Activated effector memory CD4-positive, alpha-beta T cell treated with anti-CD3 and anti-CD28 coated beads, Interleukin-2, amount 50 U/mL, for 16 hours (primary cell): ENCODE results near the gene ZFP36L1.
A peak's percentile ranks its signal among the peaks of the same experiment; 100 is the strongest.

Experiments used
- DNase-seq: peaks from one replicate; pipeline ENCODE4 v3.0.0-alpha.2; 2020

ZFP36L1 gene

DNA sequence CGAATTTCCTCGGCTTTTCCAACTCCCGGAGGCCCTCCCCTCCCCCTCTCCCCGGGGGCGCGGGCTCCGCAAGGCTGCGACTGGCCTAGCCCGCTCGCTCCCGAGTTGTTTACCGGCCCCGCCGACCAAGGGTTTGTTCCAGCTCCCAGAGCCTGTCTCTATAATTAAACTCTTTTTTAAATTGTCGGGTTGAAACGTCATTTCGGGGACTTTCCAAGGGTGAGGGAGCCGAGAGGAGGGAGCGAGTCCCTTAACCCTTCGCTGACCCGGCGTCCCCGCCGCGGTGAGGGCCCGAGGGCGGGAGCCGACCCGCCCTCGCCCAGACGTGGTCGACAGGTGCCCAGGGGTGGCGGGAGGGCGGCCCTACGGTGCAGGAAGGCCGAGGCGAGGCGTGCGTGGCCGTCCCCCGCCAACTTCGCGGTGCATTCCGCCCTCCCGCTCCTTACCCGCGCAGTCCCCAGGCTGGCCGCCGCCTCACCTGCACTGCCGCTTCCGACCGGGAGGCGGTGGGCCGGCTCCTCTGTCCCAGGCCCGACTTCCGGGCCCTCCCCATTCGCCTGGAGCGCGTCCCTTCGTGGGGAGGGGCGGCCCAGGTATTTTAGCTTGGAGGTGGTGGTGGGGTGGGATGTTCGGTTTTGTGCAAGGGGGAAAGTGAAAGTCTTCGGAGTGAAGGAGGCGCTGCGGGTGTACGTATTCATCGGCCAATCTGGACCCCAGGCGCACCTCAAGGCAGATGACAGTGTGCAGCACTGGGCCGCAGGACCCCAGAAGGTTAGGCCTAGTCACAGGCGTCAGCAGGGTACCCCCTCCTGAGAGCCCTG is 2.9 kb upstream of the ZFP36L1 start:
- peak; percentile 93 for DNase-seq

DNA sequence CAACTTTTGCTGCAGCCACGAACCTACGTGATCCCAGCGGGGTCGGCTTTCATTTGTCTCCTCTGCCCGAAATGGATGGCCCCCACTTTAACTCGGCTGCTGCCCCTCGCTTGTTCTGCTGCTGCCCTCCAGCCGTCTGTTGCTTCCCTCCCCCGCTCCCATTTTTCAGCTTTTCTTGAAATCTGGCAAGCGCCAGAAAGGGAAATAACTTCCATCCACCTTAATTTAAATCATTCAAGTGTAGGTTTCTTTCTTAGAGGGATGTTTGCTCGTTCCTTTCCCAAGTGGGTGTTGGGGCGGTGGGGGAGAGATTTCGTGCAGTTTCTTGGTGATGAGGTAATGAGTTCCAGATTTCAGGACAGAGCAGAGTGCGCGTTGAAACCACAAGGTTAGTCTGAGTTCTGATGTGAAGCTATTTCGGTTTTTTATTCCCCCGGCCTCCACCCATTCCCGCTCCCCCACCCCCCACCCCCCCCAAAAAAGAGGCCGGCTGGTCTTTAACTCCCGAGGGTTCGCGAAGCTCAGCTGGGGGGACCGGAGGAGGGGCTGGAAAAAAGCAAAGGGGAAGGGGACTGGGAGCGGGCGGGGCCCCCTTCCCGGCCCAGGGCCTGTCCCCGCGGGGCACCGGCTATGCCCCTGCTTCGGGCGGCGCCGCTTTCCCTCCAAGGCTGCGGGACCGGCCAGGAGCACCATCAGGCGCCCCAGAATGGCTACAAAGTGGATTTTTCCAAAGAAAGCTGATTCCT is 2.2 kb upstream of the ZFP36L1 start:
- peak; percentile 84 for DNase-seq

DNA sequence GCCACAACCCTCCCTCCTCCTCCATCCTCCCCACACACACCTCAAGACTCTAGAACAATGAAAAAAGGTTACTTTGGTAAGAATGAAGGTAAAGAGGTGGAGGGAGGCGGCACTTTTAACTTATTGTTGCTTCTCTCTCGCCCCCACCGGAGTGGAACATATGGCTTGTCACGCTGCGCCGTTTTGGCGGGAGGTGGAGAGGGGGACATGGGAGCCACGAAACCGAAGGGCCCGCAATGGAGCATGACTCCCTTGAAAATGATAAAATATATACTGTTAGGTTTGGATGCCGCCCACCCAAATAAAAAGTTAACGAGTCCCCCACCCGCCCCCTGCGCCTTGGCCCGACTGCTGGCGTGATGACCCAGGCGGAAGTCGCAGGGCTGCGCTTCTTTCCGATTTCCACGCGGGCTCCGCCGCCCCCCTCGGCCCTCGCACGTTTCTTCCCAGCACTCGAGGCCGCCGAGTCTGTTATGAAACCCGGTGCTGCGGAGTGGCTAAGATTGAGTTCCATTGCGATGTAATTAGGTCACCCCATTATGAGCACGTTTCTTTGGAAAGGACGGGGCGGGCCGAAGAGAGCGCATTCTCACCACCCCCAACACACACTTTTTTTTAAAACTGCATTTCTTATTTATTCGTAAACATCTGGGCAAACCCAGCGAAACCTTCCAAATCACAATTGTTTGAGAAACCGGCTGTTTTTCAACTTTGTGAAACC is 1.4 kb upstream of the ZFP36L1 start:
- DNase-seq = peak; percentile 94

DNA sequence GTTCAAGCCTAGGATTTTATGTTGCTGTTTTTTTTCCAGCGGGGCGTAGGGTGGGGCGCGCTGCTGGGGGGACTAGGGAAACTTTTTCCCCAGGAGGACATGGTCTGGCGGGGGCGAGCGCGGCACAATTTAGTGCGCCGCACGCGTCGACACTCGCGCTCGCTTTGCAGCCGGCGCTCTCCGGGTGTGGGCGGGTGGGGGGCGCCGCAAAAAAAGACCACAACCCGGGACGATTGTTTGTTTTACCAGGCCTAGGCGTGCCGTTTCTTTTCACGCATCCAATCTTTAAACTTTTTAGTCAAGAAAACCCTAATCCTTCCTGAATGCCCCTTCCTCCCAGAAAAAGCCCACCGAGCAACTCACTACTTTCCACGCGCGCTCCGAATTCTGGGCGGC is 865 bp upstream of the ZFP36L1 start:
- DNase-seq = peak; percentile 84

DNA sequence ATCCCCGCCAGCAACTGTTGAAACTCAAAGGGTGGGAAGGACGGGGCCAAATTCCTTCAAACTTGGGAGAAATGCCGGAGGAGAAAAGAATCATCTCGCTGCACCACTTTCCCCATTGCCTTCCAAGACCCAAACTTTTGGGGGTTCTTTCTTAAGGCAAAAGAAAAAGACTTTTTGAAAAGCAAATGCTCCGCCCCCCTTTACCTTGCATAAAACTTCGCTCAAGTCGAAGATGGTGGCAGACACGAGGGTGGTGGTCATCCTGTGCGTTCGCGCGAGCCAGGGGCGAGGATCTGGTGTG is 239 bp downstream of the ZFP36L1 start:
- DNase-seq = no peak

DNA sequence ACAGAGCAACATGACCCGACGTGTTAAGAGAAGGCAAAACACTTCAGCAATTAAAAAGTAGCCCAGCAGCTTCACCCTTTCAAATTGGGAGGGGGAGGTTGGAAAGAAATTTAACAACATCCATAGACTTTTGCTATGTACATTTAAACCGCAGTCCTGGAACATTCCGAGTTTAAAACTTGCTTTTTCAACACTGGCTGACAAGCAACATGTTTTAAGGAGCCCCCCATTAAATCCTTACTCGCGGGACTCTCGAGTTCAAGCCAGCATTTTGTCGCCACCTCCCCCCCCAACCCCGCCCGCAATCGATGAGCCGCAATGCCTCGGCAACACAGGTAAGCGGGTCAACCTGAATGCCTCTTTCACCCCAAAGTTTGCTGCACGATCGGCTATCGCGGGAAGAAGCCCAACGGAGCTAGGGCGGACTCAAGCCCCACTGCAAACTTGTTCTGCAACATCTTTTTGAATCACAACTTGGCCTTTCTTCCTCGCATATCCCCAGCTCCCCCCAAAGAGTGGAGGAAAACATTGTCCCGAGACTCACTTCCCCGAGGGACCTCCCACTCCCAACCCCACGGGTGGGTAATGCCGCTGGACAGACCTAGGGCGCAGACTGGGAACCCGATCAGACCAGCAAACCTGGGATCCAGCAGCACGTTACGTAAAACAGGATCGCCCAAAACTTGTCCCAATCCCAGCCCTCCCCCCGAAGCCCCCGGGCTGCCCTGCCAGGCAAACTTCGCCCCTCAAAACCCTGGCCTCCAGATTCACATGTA is 777 bp downstream of the ZFP36L1 start:
- peak; percentile 78 for DNase-seq

DNA sequence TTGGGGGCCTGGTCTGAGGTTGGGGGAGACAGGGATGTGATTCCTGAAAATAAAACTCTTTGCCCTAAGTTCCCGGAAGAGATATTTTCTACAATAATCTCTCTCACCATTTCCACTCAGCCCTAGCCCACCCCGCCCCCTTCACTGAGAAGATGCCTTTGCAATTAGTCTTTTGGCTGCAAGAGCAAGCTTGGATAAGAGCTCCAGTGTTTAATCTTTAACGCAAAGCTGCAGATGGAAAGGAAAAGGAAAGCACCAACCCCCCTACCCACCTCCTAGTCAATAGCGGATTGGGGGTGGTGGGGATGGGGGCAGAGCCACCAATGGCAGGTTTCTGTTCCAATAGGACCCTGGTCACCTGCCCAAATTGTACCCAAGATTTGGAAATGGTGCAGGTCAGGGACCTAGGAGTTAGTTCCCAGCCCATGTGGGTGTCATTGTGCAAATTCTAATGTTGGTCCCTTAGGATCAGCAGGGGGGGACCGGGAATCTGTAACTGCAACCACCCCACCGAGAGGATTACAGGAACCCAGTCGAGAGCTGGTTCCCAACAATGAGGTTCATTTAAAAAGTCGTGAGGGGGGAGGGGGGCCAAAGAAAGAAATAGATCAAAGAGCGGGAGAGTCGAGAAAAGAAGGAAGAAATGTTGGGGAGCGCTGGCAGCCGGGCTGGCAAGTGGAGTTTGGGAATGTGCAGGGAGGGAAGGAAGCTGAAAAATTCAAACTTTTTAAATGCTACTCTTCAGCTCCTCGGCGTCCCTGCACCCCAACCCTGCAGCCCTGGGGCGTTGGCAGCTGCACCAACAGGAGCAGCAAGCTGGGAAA is 1.6 kb downstream of the ZFP36L1 start:
- DNase-seq = peak; percentile 69

DNA sequence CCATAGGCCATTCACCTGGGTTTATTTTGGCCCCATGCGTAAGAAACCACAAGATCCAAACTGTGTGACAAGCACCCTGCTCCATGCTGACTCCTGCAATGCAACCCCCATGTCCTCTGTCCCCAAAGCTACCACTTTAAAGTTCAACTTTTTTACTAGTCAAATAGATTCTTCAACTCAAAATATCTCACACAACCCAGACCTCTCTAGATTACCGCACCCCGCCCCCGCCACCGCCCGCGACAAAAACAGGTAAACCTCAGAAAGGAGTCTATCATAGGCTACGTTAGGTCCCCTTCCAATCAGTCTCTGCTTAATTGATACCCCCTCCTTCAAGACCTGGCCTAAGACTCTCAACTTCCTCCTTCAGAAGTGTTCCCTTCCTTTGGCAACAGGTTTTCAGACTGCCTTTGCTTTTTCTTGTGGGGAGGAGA is 2.2 kb downstream of the ZFP36L1 start:
- peak; percentile 88 for DNase-seq

DNA sequence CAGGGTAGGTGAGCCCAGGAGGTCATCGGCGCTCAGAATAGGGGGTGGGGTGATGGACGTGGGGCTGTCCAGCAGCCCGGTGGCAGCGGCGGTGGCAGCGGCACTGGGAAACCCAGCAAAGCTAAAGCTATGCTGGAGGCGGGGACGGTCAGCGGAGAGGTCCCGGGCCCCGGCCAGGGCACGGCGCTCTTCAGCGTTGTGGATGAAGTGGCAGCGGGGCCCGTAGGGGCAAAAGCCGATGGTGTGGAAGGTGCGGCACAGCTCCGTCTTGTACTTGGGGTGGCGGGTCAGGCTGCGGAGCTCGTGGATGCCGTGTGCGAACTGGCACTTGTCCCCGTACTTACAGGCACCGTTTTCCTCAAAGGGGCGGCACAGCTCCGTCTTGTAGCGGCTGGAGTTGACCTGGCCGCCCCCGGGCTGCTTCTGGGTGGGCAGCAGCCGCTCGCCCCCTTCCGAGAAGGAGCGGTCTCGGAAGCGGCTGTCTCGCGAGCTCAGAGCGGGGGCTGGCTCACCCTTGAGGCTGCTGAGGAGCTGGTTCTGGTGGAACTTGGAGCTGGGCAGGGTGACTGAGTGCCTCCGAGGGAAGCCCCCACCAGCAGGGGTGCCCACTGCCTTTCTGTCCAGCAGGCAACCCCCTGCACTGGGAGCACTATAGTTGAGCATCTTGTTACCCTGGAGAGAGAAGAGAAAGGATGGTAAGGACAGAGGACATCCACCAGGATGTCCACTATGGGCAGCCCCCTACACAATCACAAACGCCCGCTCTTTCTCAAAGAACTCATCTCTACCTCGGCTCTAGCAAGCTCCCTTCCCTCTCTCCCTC is 2.8 kb downstream of the ZFP36L1 start:
- peak; percentile 74 for DNase-seq

DNA sequence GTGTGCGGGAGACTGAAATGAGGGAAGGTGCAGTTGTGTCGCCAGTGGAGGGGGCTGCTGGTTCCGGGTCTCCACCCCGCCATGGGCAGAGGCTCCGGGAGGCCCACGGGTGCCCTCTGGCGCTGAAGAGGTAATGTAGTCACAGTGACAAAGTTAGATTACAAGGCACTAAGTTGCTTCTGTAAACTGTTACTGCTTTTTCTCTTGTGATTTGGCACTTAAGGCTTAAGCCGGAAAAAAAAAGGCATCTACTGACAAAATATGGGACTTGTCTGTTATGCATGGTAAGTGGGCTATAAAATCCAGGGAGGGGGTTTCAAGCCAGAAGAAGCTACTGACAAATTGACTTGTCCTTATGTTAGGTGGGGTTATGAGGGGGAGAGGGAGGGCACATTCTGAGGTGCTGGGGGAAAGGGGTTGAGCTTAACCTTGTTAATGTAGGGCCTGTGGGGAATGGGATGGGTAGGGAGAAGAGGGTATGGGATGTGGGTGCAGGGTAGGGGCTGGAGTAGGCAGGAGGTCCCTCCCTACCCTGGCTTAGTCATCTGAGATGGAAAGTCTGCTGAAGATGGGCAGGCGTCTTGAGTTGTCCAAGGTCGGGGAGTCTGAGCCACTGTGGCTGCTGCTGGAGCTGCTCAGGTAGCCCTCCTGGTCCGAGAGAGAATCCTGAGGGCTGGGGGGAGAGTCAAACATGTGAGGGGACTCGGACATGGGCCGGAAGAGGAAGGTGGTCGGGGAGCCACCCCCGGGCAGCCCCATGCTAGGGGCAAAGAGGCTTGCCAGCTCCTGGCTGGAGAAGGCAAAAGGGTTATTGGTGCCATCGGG is 3.7 kb downstream of the ZFP36L1 start:
- DNase-seq = peak; percentile 95

DNA sequence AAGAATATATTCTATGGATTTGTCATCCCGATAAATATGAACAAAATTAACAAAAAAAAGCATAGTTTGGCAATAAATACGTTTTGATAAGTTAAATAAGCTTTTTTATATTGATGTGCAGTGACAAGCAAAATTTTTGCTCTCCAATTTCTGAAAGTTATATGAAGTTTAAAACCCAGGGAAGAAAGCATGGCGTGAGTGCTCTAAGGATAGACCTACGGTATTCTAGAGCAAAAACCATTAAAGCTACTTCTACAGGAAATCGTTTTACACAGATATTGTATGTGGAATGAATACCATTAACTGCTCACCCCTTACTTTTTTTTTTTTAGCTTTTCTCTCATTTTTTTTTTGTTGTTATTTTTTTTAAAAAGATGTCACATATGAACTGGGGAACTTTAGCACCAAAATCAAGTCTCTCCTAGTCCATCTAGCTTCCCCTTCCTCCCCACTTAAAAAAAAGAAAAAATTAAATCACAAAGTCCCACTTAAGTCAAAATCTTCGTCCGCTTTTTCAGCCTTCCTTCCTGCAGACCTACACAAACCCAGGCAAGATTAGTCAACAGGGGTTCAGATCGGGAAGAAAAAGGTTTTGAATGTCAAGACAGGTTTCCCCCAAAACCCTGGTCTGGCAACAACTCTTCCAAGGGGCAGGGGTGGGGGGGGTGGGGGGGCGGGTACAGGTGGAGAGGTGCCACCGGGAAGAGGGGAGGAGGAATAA is 4.4 kb downstream of the ZFP36L1 start:
- DNase-seq = no peak

DNA sequence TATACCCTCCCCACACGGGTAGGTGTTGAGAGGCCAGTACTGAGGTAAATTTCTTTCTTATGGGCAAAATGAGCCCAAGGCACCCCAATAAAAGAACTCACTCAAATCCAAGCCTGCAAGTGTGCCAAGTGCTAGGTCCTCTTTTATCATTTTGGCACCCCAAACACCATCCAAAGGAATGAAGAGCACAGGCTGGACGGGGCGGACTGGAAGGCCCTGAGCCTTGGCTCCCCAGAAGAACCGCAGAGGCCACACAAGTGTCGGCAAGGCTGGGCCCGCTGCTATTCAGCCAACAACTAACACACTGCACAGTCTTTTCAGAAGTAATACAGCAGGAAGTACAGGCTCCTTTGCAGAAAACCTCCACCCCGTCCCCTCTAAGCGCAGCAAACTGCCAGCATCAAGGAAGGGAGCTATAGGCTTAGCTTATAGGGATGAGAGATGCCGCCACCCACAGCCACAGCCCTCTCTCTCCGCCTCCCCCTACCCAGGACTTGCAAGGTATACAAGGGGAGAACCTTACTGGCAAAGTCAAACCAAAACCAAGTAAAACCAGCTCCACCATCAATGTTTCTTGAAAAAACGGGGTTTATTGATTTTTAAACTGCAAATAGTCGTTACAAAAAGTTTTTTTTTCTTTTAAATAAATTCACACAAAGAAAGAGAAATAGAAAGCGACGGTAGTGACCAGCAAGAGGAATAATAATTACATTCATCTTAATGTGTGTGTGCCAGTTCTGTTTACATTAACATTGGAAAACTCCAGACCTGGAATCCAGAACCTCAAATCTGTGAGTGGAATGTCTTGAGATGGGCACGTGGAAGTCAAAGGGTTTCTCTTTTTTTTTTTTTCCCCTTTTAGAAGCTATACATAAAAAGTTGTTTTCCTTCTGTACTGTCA is 5.5 kb downstream of the ZFP36L1 start:
- peak; percentile 77 for DNase-seq

DNA sequence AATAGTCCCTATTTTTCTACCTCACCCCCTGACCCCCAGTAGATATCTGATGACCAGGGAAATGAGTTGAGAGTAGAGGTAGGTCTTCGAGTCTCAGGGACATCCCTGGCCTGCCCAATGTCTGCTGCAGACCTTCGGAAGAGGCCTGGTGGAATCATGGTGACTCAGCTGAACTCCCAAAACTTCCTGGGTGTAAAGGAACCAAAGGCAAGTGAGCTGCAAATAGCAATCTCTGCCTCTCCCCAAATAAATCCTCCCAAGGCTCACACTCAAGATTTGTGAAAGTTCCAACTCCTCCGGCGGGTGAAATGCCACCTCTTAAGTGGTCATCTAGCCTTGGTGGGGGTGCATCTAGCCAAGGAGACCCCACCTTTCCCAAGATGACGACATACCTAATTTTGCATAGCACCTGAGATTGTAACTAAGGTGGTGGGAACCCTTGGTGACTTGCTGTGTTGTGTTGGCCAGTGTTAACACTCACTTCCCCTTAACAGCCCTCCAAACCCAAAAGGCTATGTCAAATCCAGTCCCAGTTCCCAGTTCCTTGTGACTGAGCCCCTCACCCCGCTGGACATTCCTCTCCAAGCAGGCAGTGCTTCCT is 6.3 kb downstream of the ZFP36L1 start:
- no peak for DNase-seq

DNA sequence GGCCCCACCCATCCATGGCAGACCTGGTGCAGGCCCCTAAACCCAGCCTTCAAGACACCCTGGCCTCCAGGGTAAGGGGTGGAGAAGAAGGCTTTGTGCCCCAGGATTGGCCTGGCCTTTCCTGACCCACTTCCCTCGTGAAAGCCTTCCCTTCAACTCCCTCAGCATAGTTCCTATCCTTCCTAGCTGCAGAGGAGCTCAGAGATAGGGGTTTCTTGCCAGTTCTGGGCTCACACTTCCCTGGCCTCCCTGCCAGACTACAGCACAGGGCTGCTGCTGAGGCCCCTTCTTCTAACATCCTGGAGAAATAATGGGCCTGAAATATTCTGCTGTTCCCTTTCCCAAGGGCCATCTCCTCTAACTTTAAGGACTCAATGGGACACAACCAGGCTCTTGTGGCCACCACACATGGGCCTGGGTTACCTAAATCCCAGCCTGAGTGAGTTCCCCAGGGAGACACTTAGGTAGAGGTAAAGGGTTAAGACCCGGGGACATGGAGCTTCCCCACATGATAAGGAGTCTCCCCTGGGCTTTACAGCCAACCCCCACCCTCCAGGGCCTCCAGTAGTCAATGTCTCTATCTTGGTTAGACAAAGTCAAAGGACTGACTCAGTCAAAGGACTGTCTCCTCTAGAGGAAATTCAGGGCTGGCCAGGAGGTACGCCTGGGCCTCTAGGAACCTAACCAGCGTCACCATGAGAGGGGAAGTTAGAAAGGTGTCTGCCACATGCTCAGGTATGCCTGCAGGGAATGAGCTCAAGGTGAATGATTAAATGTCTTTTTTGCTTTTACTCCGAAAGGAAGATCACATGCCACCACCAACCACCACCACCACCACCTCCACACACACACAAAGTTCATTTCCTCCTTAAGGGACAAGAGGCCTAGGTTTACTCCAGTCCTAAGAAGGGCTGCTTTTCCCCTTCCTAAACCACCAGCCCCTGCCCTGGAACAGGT is 7.1 kb downstream of the ZFP36L1 start:
- DNase-seq = peak; percentile 78

DNA sequence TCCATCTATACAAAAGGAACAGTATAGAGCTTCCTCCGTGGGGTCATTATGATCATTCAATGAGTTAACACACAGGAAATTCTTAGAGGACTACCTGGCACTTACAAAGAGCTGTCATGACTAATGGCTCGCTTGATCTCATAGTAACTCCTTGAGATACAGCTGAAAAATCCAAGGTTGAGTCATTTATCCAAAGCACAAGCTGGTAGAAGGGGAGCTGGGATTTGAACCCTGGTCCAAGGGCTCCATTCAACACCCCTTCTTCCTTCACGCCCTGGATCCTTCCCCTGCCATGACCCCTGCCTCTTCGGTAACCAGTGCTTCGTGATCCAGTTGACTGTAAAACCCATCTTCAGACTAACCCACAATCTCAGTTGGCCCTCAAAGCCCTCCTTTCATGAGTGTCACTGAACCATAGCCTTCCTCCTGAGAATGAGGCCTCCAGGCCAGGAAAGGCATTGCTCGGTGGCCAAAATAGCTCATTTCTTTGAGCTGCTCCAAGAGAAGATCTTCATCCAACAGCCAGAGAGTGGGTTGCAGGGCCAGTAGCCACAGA is 7.8 kb downstream of the ZFP36L1 start:
- no peak for DNase-seq

DNA sequence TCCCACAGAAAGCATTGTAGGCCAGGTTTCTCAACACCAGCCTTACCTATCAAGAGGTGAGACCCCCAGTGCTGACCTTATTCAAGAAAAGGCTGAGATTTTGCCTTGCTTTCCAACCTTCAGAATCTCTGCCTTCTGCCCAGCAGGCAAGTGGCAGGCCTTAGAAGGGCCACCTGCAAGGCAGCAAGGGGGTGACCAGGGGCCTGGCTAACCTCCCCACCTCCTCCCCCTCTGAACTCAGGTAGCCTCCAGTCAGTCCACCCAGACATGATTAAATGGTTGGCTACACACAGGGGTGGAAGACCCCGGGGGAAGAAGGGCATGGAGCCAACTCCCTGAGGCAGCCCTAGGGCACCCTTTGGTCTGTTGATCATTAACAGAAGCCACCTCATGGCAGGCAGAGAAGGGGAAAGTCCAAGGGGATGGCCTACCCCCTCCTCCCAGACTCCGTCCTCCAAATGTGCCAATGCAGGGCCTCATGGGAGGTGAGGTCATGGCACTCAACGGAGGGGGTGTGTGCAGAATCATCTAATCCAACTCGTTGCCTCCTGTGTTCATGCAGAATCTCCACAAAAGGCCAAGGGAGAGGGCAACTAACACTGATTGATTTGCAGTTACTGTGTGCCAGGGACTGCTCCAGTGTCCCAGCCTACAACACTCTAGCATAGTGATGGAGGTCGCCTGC is 8.5 kb downstream of the ZFP36L1 start:
- no peak for DNase-seq
